HuH-7.5 (cell line): Measurements from ENCODE around the gene SUGP2.

Experiments used
- DNase-seq: peaks from one replicate; pipeline ENCODE4 v3.0.0; 2011; ENCODE audit warnings: low spot score

The SUGP2 gene

GRCh38 chr19:18951721-18952281, 81.5 kb downstream of the SUGP2 start:
- no peak for DNase-seq

- DNase-seq: no peak
Observed at GRCh38 chr19:18949858-18950257, 83.5 kb downstream of the SUGP2 start.

- DNase-seq: no peak
Observed at GRCh38 chr19:18948976-18949356, 84.4 kb downstream of the SUGP2 start.

GRCh38 chr19:18948075-18948975, 85.0 kb downstream of the SUGP2 start:
- DNase-seq: no peak

- no peak for DNase-seq
Observed at GRCh38 chr19:18946918-18947317, 86.4 kb downstream of the SUGP2 start.

- no peak for DNase-seq
Observed at GRCh38 chr19:18946335-18946734, 87.0 kb downstream of the SUGP2 start.

GRCh38 chr19:18945297-18945696, 88.0 kb downstream of the SUGP2 start:
- no peak for DNase-seq

GRCh38 chr19:18943465-18943864, 89.9 kb downstream of the SUGP2 start:
- DNase-seq: no peak

GRCh38 chr19:18942692-18943091, 90.6 kb downstream of the SUGP2 start:
- DNase-seq: no peak

- DNase-seq: no peak
Observed at GRCh38 chr19:18941628-18942354, 91.5 kb downstream of the SUGP2 start.
